ENCODE data around the gene KLHL35.

KLHL35 gene

DNA sequence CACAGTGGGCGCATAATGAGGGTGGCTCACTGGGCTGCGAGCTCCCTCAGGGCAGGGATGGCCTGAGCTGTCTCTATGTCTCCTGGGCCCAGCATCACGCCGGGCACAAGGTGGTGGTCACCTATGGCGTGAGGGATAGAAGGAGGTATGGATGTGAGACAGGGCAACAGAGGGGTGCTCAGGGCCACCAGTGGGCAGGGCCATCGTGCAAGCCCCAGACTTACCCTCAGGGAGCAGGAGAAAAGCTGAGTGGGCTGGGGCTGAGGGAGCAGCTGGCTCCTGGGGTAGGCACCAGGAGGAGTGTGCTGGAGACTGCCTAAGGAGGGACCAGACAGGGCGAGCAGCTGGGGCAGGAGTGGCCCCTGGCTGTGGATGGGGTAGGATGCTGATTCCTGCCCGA is 34.3 kb upstream of the KLHL35 start:
- TF ChIP-seq, protein P1, sequence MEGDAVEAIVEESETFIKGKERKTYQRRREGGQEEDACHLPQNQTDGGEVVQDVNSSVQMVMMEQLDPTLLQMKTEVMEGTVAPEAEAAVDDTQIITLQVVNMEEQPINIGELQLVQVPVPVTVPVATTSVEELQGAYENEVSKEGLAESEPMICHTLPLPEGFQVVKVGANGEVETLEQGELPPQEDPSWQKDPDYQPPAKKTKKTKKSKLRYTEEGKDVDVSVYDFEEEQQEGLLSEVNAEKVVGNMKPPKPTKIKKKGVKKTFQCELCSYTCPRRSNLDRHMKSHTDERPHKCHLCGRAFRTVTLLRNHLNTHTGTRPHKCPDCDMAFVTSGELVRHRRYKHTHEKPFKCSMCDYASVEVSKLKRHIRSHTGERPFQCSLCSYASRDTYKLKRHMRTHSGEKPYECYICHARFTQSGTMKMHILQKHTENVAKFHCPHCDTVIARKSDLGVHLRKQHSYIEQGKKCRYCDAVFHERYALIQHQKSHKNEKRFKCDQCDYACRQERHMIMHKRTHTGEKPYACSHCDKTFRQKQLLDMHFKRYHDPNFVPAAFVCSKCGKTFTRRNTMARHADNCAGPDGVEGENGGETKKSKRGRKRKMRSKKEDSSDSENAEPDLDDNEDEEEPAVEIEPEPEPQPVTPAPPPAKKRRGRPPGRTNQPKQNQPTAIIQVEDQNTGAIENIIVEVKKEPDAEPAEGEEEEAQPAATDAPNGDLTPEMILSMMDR (IDR thresholded peaks at IDR 0.05; ENCODE audit: low read depth, low read length): no peak
- no peak for DNase-seq (ENCODE audit: extremely low read depth, low read depth)

DNA sequence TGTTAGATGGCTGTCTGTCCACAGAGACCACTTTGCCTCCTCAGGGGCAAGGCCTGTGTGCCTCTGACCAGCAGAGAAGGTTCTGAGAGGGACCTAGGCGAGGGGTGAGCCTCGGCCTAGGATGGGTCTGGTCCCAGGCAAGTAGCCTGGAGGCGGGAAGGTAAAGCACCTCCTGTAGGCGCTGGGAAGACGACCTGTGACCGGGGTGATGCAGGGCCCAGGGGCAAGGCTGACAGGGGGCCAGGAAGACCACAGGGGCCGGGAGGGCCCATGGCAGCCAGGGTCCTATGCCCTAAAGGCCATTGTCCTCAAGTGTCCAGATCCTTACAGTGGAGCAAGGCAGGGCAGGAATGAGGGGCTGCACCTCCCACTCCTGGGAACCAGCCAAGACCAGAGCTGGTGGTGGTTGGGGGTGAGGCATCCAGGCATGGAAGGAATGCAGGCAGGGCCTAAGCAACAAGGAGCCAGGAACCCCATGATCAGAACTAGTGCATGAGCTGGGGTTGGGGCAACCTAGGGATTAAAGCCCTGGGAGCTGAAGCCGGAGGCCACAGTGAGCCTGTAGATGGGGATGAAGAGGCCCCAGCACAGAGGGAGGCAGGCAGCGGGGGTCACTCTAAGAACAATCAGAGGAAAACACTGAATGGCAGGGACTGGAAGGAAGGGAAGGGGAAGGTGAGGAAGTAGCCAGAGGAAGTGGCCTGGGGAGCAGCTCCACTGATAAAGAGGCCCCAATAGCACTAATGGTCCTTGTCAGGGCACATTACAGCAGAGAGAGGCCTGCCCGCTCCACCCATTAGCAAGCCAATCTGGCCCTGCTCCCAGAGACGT is 32.9 kb upstream of the KLHL35 start:
- no peak for DNase-seq (ENCODE audit: extremely low read depth, low read depth)
- TF ChIP-seq, protein P1 (IDR thresholded peaks at IDR 0.05; ENCODE audit: low read depth, low read length): no peak

DNA sequence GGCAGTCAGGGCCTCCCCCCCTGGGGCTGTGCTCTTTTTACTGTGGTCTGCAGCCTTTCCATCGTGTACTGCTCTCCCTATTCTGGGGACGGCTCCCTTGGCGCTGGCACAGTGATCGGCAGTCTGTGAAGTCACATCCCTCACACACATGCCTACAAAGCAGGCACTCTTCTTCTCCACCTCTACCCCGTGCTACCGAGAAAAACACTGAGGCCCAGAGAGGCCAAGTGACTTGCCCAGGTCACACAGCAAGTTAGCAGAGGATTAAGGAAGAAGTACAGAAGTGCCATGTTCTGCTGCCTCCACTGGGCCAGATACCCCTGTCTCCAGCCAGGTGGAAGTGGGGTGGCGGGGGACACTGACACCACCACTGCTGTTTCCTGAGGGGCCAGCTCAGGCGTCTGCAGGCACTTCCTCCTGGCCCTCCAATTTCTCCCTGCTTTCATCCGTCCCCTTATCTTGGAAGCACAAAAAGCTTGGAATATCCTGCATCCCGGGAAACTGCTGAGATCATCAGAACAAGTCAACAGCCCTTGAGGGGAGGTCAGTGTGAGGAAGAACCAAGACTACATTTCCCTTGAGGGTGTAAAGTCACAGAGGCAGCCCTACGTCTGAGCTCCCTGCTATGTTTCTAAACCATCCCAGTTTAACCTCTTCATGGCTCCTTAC is 30.2 kb upstream of the KLHL35 start:
- TF ChIP-seq, protein P1 (IDR thresholded peaks at IDR 0.05; ENCODE audit: low read depth, low read length): no peak
- DNase-seq (ENCODE audit: extremely low read depth, low read depth): no peak

DNA sequence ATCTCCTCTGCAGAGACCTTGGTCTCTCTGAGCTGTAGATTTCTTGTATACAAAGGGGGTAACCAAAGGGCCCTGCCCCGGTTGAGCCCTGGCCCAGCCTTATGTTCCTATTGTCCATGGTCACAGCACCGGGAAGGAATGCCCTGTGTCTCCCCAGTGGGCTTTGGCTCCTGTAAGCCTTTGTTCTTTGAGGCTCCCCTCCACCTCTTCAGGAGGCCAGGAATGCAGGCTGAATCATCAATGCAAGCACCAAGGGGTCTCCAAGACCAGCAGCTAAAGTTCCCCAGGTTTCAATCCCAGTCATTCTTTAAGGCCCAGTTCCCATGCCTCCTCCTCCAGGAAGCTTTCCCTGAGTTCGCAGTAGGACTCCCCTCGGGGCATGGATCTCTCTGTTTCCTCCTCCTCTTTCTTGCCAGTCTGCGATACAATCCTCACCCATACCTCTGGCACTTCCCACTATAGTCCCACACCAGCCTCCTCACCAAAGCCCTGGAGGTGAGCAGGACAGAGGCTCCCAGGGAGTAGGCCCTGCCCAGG is 29.2 kb upstream of the KLHL35 start:
- TF ChIP-seq, protein P1 (IDR thresholded peaks at IDR 0.05; ENCODE audit: low read depth, low read length): no peak

DNA sequence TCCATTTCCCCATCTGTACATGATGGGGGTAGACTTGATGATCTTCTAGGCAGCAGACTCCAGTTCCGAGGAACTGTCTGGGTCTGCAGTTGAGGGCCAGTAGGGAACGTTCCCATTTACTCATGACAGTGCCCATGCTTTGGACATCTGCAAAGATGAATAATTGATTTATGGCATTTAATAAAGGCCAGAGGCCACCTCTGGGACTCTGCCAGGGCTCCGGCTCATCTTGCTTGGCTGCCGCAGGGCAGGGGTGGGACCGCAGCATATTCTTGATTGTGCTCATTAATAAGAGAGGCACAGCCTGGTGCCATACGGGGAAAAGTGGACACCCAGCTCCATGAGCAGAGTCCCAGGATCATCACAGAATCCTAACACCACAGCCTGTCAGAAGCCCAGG is 28.1 kb upstream of the KLHL35 start:
- TF ChIP-seq, protein P1 (IDR thresholded peaks at IDR 0.05; ENCODE audit: low read depth, low read length): no peak
- DNase-seq (ENCODE audit: extremely low read depth, low read depth): no peak

More for the DNA sequence above, 29.2 kb upstream of the KLHL35 start:
- no peak for DNase-seq (ENCODE audit: extremely low read depth, low read depth)

DNA sequence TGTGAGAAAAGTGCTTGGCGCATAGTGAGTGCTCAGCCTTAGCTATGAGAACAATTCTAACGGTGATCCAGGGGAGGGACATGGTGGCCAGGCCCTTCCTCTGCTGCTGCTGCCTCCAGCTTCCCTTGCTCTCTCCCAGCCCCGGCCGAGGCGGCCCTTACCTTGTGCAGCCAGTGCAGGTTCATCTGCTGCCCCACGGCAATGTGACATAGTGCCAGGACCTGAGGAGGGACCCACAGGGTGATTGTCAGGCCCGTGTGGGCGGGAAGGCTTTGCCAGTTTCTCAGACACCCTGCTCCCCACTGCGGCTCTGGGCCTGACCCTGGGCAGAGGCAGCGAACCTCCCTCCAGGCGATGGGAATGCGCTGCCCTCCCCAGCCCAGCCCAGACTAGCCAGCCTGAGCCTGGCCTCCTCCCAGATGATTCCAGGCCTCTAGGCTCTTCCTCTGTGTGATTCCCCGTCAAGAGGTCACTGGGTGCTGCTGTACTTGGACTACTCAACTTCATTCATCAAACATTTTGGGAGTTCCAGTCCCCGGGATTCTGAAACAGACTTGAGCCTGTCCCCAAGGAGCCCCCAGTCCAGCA is 23.7 kb upstream of the KLHL35 start:
- TF ChIP-seq, protein P1 (IDR thresholded peaks at IDR 0.05; ENCODE audit: low read depth, low read length): no peak
- DNase-seq (ENCODE audit: extremely low read depth, low read depth): no peak

DNA sequence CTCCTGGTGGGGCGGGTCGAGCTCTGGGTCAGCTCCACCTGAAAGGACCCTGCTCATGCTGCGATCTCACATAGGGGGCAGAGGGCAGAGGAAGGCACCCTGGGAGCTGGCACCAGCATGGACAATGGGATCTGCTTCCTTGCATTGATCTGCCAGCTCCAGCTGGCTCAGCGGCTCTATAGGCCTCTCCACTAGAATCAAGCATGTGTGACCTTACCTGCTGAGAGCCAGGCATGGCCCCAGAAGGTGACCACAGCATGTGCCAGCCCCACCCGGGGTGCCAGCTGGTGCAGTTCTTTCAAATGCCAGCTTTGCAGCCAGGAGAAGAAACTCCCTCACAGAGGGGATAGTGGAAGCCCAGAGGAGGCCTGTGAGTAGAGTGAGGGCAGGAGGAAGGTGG is 22.0 kb upstream of the KLHL35 start:
- no peak for DNase-seq (ENCODE audit: extremely low read depth, low read depth)
- TF ChIP-seq, protein P1 (IDR thresholded peaks at IDR 0.05; ENCODE audit: low read depth, low read length): no peak
